ENCODE results near the gene DDX18.

DDX18 gene

DNA sequence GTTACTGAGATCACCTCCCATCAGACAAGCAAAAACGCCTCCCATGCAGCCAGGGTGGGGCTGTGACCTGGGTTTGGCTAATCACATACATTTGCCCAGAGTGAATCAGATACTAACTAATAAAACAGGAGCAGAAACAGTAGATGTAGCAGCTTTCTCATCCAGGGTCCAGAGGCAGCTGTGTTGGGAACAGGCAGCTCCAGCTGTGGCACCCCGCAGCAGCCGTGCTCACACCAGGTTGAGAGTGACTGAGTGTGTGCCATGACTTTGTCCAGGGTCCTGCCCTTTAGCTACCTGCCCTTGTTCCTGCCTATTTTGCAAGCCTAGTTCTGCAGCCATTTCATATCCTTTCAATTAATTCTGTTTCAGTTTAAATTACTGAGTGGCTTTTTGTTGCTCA is 20.5 kb downstream of the DDX18 start:
- DNase-seq (ENCODE audit: low spot score): no peak

DNA sequence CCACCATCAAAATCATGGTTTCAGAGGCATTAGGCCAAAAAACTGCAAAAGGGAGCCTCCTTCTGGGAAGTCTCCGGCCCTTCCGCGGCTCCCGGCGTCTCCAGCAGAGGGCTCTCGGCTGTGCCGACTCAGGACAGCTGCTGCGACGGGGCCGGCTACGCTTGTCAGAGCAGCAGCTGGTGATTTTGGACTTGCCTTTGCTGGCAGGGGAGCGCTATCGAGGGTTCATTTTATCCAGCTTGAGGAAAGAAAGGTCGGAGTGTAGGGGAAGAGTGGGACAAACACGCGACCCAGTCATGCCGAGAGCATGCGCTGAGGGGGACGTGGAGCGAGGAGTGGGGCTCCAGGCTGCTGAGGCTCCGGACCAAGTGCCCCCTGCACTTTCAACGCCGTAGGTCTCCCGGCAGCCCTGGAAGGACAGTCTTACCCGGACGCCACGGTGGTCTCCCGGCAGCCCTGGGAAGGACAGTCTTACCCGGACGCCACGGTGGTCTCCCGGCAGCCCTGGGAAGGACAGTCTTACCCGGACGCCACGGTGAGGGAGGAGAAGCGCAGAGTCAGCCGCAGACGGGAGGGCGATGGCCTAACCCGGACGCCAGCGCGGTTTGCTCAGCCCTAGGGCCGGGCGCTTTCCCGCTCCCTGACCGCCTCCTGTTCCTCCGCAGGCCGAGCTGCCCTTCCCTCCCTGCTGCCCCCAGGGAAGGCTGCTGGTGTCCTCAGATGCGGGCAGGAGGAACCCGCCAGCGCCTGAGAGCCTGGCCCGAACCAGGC is 21.7 kb downstream of the DDX18 start:
- DNase-seq (ENCODE audit: low spot score): peak; percentile 70

DNA sequence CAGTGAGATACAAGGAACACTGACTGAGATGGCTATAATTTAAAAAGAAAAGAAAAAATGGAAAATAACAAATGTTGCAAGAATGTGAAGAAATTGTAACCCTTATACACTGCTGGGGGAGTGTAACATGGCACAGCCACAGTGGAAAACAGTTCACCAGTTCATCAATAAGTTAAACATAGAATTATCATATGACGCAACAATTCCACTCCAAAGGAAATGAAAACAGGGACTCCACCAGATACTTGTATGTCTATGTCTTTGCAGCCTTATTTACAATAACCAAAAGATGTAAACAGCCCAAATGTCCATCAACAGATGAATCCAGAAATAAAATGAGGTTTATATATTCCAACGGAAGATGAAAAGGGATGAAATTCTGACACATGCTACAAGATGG is 30.8 kb downstream of the DDX18 start:
- no peak for DNase-seq (ENCODE audit: low spot score)

DNA sequence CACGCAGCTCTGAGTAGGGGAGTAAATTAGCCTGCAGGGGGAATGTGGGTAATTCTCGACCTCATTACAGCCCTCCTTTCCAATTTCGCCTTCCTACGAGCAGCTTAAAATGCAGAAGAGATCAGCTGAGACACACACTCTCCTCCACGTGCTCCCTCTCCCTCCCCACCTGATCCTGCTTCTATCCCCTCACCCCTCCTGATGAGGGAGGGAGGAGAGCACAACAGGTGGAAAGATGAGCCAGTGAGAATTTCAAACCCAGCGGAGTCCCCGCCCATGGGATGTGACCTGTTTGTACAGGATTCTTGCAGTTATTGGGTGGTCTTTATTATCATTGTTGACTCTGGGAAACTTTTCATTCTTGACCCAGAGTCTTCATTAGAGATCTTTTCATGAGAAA is 35.5 kb downstream of the DDX18 start:
- DNase-seq (ENCODE audit: low spot score): no peak

DNA sequence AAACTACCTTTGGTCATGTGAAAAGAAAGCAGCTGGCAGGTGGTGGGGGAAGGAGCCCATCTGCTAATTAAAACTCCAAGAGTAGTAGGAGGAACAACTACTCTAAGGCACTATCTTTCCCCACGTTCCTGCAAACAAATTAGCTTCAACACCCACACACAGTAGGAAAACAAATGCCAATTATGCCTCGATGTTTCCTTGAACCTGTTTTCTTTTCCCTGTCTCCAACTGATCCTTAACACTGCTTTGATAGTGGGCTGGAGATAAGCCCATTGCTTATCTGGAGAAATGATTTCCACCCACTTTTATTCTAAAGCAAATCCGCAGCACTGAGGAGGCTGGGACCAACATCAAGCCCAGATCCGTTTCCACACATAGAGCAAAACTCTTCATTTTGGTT is 36.0 kb downstream of the DDX18 start:
- no peak for DNase-seq (ENCODE audit: low spot score)

DNA sequence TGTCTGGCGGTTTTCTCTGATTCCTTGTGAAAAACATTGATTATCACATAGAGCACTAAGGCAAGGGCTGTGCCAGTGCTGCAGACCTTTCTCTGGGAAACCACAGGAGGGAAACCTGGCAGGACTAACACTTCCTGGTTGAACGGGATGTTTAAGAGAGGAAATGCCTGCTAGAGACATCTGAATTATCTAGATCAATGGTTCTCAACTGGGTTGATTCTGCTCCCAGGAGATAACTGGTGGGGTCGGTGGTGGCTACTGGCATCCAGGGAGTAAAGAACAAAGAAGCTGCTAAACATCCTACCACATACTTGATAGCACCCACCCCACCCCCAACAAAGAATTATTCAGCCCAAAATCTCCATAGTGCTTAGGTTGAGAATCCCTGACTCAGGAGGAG is 37.5 kb downstream of the DDX18 start:
- no peak for DNase-seq (ENCODE audit: low spot score)

DNA sequence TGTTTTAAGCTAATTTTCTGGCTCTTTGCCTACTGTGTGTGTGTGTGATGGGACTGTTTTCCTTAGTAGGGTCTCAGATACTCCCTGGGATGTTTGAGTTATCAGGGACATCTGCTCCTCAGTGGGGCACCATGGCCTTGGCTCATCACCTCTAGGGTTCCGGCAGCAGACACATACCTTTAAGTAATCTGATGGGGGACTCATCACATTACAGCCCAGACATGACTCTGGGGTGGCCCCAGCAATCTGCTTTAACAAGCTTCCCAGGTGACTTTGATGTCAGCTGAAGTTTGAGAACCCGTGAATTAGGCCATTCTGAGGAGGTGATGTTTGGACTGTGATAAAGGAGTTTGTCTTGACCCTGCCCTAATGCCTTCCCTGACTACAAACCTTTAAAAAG is 38.8 kb downstream of the DDX18 start:
- DNase-seq (ENCODE audit: low spot score): no peak

DNA sequence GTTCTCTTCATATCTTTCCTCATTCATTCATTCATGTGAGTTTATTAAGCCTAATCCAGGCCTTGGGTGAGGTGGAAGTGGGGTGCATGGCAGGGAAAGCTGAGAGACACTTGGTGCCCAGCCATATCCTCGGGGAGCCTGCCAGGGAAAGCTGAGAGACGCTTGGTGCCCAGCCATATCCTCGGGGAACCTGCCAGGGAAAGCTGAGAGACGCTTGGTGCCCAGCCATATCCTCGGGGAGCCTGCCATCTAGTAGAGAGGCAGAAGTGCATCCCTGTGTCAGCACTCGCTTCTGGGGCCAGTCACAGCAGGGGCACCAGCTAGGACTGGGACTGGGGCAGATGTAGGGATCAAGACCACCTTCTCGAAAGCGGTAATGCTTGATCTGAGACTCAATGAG is 39.4 kb downstream of the DDX18 start:
- no peak for DNase-seq (ENCODE audit: low spot score)

DNA sequence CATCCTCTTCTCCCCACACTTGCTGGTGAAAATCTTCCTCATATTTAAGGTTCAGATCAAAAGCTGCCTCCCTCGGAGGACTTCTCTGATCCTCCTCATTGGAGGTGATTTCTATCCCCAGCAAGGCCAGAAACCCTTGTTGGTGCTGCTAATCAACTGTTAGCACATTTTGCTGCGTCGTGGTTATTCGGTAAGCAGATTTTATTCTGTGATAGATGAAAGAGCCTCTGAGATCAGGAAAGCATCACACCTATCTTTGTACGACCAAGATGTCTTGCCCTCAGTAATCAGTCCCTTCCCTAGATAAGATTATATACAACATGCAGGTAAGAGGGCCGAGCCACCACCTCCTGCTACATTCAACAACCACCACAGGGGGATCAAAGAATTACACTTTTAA is 40.1 kb downstream of the DDX18 start:
- no peak for DNase-seq (ENCODE audit: low spot score)

DNA sequence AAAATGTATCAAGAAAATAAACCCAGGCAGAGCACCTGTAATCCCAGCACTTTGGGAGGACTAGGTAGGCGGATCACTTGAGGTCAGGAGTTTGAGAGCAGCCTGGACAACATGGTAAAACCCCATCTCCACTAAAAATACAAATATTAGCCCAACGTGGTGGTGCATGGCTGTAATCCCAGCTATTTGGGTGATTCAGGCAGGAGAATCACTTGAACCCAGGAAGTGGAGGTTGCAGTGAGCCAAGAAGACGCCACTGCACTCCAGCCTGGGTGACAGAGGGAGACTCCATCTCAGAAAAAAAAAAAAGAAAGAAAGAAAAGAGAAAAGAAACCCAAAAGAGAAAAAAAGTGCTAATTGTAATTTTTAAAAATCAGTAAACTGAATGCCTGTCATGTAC is 41.4 kb downstream of the DDX18 start:
- no peak for DNase-seq (ENCODE audit: low spot score)

DNA sequence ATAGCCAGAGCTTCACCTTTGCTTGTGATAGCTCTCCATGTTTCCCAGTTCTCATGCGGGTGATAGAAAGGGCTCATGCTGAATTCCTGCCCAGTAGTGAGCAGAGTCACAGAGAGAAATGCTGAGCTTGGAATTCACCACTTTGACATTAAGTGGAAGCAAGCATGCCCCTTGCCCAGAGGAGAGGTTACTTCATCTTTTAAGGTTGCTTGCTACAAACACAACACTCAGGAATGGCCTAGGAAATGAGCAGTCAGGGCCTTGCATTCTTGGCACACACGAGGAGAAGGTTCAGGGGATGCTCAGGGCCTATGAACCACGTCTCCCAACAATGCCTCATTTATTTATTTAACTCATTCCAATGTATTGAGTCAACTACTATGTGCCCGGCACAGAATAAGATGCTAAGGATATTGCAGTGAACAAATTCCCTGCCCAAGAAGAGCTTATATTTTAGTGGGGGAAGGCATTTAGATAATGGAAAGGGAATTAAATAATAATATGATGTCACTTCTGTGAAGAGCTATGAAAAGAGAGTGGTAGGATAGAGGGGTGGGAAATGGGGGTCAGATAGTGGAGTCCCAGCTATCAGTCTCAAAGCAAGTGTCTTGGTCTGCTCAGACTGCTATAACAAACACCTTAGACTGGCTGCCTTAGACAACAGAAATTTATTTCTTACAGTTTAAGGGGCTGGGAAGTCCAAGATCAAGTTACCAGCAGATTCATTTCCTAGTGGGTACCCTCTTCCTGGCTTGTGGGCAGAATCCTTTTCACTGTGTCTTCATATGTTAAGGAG is 42.1 kb downstream of the DDX18 start:
- DNase-seq (ENCODE audit: low spot score): no peak

DNA sequence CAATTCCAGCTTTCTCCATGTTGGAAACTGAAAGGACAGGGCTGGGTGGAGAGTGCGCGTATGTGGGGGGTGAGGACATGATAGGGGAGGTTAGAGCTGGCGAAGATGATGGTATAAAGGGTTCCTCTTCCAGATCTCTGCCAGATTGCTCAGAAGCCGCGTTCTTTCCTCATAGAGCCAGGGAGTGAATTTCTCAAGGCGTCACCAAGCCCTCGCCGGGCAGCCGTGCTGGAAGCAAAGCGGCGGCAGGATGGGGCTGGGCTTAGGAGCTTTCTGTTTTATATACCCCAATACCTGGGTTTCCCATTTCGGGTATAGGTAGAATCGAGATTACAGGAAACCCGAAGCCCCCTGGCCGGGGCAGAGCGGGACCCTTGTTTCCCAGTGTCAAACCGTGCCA is 43.8 kb downstream of the DDX18 start:
- no peak for DNase-seq (ENCODE audit: low spot score)

DNA sequence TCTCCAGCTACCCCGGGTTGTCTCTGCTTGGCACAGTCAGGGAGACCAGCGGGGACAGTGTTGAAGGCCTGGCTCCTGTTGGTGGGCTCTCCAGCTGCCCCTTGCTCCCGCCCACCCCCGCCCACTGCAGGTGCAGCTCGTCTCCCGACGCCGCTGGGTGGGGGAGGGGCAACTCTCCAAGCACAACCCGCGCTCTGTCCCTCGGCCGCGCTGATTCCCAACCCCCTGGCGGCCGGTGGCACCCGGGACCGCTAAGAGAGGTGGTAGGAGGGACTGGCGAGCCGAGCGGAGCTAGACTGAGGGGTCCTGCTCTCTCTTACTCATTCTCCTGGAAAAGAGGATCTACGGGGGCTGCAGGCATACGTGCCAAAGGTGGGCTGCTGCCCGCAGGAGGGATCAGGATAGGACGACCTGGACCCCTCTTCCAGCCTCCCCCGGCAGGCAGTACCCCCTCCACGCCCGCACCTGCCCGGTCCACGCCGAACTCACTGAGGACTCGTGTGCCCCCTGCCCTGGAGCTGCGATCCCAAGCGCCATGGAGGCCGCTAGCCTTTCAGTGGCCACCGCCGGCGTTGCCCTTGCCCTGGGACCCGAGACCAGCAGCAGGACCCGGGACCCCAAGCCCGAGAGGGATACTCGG is 44.5 kb downstream of the DDX18 start:
- no peak for DNase-seq (ENCODE audit: low spot score)

DNA sequence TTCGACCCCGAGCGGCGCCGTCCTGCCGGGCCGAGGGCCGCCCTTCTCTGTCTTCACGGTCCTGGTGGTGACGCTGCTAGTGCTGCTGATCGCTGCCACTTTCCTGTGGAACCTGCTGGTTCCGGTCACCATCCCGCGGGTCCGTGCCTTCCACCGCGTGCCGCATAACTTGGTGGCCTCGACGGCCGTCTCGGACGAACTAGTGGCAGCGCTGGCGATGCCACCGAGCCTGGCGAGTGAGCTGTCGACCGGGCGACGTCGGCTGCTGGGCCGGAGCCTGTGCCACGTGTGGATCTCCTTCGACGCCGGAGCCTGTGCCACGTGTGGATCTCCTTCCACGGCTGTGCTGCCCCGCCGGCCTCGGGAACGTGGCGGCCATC is 45.0 kb downstream of the DDX18 start:
- no peak for DNase-seq (ENCODE audit: low spot score)

DNA sequence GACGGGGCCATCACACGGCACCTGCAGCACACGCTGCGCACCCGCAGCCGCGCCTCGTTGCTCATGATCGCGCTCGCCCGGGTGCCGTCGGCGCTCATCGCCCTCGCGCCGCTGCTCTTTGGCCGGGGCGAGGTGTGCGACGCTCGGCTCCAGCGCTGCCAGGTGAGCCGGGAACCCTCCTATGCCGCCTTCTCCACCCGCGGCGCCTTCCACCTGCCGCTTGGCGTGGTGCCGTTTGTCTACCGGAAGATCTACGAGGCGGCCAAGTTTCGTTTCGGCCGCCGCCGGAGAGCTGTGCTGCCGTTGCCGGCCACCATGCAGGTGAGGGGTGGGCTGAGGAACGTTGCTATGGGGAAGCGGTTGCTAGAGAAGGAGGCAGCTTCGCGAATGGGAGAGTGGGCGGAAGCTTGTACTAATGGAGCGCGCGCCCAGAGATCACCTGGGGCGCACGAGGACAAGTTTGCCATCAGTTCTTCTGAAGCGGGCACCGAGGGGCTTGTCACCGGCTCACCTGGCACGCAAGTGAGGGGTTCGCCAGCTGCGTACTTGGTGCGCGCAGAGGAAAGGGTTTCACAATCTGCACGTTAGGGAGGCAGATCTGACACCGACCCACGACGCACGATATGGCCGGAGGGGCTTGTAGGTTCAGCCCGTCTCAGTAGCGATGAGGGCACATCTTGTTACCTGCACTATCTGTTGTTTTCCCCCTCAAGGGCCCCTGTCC is 45.6 kb downstream of the DDX18 start:
- DNase-seq (ENCODE audit: low spot score): no peak

DNA sequence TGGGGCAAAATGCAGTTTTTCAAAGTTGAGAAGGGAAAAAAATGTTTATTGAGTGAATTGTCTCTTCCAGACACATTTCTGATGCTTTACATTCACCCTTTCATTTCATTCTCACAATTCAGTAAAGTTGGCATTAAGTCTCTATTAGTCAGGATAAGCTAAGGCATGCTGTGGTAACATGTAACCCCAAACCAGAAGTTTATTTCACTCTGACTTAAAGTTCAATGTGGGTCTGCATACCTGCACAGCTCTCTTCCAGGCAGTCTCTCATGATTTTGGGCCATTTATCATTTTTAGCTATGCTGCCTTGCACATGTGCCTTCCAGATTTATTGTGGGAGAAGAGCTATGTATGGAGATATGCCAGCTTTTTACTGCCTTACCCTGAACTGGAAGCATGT is 48.0 kb downstream of the DDX18 start:
- no peak for DNase-seq (ENCODE audit: low spot score)

DNA sequence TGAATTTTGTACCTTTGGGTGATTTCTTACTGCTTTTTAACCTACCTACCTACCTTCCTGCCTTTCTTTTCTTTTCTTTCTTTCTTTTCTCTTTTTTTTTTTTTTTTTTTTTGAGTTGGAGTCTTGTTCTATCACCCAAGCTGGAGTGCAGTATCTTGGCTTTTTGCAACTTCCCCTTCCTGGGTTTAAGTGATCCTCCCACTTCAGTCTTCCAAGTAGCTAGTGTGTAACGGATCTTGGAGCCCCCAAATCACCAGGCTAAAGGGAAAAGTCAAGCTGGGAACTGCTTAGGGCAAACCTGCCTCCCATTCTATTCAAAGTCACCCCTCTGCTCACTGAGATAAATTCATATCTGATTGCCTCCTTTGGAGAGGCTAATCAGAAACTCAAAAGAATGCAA is 61.3 kb downstream of the DDX18 start:
- no peak for DNase-seq (ENCODE audit: low spot score)

DNA sequence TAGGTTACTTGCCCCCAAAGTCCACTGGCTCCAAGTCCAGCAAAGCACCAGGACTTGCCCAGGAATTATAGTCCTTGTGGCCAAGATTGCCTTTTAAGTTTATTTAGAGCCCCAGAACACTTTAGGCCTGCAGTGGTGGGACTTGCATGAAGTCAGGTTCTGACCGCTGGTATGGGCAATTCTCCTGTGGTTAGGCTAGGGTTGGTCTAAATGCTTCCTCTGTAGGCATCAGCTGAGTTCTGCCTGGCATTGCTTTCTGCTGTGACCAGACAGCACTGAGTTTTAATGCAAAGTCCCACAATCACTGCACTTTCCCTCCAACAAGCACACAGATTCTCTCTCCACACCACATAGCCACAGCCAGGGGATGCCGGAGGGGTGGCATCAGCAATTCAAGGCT is 64.5 kb downstream of the DDX18 start:
- DNase-seq (ENCODE audit: low spot score): no peak

Data from hematopoietic multipotent progenitor cell treated with erythropoietin and hydrocortisone succinate and interleukin-3 and kit ligand, for 15 days (in vitro differentiated cells).